Measurements from ENCODE around the gene ROR2.

The ROR2 gene

DNA sequence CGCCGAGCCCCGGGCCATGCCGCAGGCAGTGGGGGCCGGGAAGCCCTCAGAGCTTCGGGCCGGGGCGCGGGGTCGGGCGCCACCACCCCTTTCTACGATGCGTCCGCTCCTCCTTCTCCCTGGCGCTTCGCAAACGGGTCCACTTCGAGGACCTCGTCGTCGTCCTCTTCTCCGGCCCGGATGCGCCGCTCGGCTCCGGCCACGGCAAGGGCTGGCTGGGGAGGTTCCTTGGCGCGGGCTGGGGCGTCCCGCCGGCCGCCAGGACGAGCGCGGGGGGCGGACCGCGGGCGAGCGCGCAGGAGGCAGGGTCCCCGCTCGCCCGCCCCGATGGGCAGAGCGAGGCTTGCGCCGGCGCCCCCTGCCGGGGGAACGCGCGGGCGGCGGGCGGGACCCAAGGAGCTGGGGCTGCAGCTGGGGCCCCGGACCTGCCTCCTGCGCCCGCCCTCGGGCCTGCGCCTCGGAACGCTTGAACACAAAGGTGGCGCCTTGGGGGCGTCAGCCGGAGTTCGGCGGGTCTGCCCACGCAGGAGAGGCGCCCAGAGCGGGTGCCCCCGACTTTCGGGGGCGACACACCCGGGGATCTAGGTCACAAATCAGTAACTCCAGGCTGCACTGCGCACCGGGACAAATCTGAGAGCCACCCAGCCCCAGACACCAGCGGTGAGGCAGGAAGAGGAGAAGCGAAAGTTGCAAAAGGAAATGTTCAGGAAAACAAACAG, at the start of gene ROR2:
TSS of gene ROR2 (minus strand) at position 283 of the 719 bp plus-strand sequence.
- no peak within 1 kb of the TSS for H3K27ac ChIP-seq
- TF ChIP-seq ZFX (IDR thresholded peaks at IDR 0.05; ENCODE audit: borderline replicate concordance), result no peak
- TF ChIP-seq, protein P1, sequence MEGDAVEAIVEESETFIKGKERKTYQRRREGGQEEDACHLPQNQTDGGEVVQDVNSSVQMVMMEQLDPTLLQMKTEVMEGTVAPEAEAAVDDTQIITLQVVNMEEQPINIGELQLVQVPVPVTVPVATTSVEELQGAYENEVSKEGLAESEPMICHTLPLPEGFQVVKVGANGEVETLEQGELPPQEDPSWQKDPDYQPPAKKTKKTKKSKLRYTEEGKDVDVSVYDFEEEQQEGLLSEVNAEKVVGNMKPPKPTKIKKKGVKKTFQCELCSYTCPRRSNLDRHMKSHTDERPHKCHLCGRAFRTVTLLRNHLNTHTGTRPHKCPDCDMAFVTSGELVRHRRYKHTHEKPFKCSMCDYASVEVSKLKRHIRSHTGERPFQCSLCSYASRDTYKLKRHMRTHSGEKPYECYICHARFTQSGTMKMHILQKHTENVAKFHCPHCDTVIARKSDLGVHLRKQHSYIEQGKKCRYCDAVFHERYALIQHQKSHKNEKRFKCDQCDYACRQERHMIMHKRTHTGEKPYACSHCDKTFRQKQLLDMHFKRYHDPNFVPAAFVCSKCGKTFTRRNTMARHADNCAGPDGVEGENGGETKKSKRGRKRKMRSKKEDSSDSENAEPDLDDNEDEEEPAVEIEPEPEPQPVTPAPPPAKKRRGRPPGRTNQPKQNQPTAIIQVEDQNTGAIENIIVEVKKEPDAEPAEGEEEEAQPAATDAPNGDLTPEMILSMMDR (IDR thresholded peaks at IDR 0.05), result peak; percentile 76

DNA sequence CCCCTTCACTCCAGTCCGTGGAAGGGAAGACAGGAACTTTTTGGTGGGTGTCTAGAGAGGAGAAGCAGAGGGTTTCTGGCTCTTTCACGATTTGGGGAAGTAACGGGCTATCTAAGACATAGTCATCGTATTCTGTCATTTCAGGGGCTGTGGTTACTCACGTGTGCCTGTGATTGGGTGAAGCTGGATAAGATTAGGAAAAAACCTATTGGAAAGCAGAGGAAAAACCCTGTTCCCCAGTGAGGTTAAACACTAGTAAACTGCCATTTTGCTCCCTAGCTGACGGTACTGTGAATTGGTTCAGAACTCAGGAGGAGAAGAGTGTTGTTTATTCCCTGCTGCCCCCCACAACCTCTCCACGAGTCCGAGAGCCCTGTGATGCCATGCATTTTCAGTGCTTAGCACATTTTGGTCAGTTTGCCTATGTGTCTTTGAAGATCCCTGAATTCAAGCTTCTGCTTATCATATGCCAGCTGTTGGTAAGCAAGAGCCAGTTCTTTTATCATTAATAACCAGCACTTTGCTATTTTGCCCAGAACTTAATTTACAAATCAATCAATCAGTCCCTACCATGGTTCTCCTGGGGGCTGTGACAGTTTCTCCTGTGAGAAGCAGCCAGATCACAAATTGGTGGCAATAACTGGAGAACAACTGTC, 45.1 kb upstream of the ROR2 start:
- TF ChIP-seq ZFX (IDR thresholded peaks at IDR 0.05; ENCODE audit: borderline replicate concordance), result no peak
- TF ChIP-seq, protein P1 (IDR thresholded peaks at IDR 0.05), result no peak
- no peak overlapping the region for H3K27ac ChIP-seq

DNA sequence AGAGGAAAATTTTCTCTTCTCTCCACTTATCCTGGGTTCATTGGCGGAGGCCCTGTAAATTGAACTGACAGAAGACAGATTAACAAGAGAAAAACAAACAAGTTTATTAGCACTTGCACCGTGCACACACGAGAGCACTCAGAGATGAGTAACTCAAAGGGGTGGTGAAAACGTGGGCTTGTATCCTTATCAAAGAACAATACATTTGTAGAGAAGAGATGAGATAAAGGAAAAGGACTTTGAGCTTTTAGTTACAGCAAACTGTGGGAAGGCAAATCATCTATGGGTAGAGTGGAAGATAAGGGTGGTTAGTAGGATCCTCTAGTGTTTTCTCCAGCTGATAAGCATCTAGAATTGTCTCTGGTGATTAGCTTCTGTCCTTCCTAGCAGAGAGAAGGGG, 44.4 kb upstream of the ROR2 start:
- no peak overlapping the region for H3K27ac ChIP-seq
- TF ChIP-seq, protein P1 (IDR thresholded peaks at IDR 0.05), result no peak
- no peak for TF ChIP-seq ZFX (IDR thresholded peaks at IDR 0.05; ENCODE audit: borderline replicate concordance)

DNA sequence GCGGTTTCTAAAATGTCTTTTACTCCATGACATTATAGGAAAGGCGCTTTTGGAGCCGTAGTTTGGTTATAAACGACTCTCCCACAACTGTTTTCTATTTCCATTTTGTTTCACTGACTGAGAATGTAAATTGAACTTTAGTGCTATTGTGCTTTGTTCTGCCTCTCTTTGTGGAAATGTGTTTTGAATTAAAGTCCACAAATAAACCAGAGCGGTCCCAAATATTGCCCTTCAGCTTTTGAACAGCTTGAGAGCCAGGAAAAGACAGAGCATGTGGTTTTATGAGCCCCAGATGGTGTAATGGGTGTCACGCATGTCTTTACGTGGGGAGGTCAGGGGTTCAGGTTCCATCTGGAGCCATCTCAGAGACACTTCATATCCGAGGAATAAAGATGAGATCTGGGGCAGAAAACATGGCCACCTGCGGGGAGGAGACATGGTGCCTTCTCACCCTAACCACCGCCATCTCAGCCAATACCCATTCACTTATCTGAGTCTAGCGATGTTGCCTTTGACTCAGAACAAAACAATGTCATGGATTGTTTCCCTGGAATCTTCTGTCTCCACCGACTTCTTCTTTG, 42.5 kb upstream of the ROR2 start:
- TF ChIP-seq, protein P1 (IDR thresholded peaks at IDR 0.05), result no peak
- TF ChIP-seq ZFX (IDR thresholded peaks at IDR 0.05; ENCODE audit: borderline replicate concordance), result no peak
- H3K27ac ChIP-seq, result no peak overlapping the region

DNA sequence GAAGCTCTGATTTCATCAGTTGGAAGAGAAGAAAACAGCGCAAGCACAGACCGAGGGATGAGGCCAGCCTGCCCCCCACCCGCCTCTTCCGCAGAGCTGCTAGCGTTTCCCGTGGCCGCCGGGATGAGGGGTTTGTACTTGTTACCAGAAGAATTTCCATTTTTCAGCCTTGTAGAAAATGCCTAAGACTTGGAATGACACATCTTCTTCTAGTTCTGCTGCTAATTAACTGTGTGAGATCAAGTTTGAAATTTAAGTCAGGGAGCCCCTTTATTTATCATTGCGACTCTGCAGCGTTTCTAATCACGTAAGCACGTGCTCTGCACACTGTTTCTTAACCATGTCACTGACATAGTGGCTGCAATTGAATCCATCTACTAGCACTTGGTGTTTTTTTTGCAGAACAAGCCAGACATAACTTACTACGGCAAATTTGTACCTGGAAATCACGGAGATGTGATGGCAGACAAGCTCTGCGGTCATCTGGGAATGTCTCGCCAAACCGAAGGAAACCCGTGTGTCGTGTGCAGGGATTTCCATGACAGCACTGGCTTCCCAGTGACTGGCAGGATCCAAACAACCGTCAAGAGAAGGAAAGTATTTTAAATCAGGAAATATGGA, 41.8 kb upstream of the ROR2 start:
- no peak overlapping the region for H3K27ac ChIP-seq
- TF ChIP-seq ZFX (IDR thresholded peaks at IDR 0.05; ENCODE audit: borderline replicate concordance), result no peak
- TF ChIP-seq, protein P1 (IDR thresholded peaks at IDR 0.05), result no peak

DNA sequence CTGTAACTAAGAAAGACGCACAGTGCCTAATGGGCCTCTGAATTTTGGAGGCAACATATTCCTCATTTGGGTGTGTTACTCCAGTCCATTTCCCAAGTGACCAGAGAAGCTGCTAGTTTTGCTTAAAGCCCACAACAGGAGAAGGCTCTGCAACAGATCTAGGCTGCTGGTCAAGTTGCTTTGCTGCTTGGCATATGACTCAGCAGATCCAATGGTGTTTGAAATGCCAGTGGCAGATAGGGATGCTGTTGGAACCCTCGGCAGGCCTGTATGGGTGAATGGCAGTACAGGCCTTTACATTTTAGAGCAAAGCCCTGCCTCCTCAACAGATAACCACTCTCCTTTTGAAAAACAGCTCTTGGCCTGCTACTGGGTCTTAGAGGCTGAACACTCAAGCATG, 36.2 kb upstream of the ROR2 start:
- TF ChIP-seq, protein P1 (IDR thresholded peaks at IDR 0.05), result no peak
- TF ChIP-seq ZFX (IDR thresholded peaks at IDR 0.05; ENCODE audit: borderline replicate concordance), result no peak
- H3K27ac ChIP-seq, result no peak overlapping the region

All from 22Rv1 (cell line).